B cell (primary cell): ENCODE results near the gene FXYD1. TPM values are rescaled to one million over a fixed set of nuclear protein-coding genes. Genes with fewer than 3 reads are reported as not detected.

Experiments used
- ATAC-seq: fragments of 200-7000 bp; cut with Tn5 transposase; one replicate; pipeline ENCODE4 v1.10.0; 2021; ENCODE audit warnings: low read depth, mild to moderate bottlenecking, moderate number of reproducible peaks, moderate library complexity
- CTCF ChIA-PET: fragments of 350-600 bp; sonication (Branson Sonifier 250); formaldehyde crosslinking; loops from one replicate; lab custom pipeline; 2021; ENCODE audit warnings: antibody characterized with exemption, inconsistent platforms; lab: Charles Lee
- POLR2A ChIA-PET: fragments of 350-600 bp; sonication (Branson Sonifier 250); formaldehyde crosslinking; loops from one replicate; lab custom pipeline; 2021; ENCODE audit warnings: antibody characterized with exemption; lab: Charles Lee
- DNase-seq: peaks from one replicate; pipeline ENCODE4 v3.0.0; 2013
- H2AFZ ChIP-seq: 2 replicates; pipeline ENCODE4 v1.6.1; 2012; ENCODE audit warnings: mild to moderate bottlenecking, low read depth, low read length; ENCODE audit not compliant: insufficient read depth, poor library complexity, severe bottlenecking
- H3K27ac ChIP-seq, 2 donors: 1 replicate in 1 of 2; 2 replicates in 1 of 2; pipeline ENCODE4 v1.5.1; 2012 to 2013; ENCODE audit warnings: low read length in 2 of 2, mild to moderate bottlenecking in 2 of 2, moderate library complexity in 1 of 2
- H3K27me3 ChIP-seq, 4 experiments: fragments of 200-600 bp in 1 of 4; sonication (generic) in 1 of 4; replicated peaks in 1 of 4; 1 replicate in 2 of 4; 2 replicates in 2 of 4; pipeline versions ENCODE4 v1.6.1 to v1.7.0; 2013 to 2016; ENCODE audit warnings: low read length in 3 of 4, mild to moderate bottlenecking in 2 of 4, mixed read lengths in 1 of 4, moderate library complexity in 1 of 4; ENCODE audit not compliant: insufficient read depth in 4 of 4, control insufficient read depth in 3 of 4; ENCODE audit errors: control extremely low read depth in 1 of 4
- H3K36me3 ChIP-seq, 2 experiments: replicated peaks in 1 of 2; 1 replicate in 1 of 2; 2 replicates in 1 of 2; pipeline versions ENCODE4 v1.6.1 to v1.7.1; 2013; ENCODE audit warnings: low read length in 1 of 2; ENCODE audit not compliant: insufficient read depth in 2 of 2, control insufficient read depth in 1 of 2; ENCODE audit errors: control extremely low read depth in 1 of 2, extremely low read depth in 1 of 2
- H3K4me1 ChIP-seq, 2 donors: fragments of 200-600 bp in 1 of 2; sonication (generic) in 1 of 2; 1 replicate in 1 of 2; 2 replicates in 1 of 2; pipeline versions ENCODE4 v1.5.1 to v1.6.1; 2013 to 2017; ENCODE audit warnings: low read length in 2 of 2; ENCODE audit not compliant: control insufficient read depth in 2 of 2, insufficient read depth in 2 of 2
- H3K4me2 ChIP-seq: replicated peaks from 2 replicates; pipeline ENCODE3; 2012; ENCODE audit warnings: mild to moderate bottlenecking, low read depth, low read length; ENCODE audit not compliant: poor library complexity, severe bottlenecking
- H3K4me3 ChIP-seq, 5 experiments: fragments of 200-600 bp in 1 of 5; sonication (generic) in 1 of 5; 1 replicate in 3 of 5; 2 replicates in 2 of 5; pipeline versions ENCODE4 v1.5.1 to v1.7.0; 2011 to 2016; ENCODE audit warnings: low read length in 4 of 5, mild to moderate bottlenecking in 4 of 5, low read depth in 2 of 5, control low read depth in 1 of 5, moderate library complexity in 1 of 5; ENCODE audit not compliant: insufficient read depth in 1 of 5; ENCODE audit errors: control extremely low read depth in 1 of 5, extremely low read depth in 1 of 5
- H3K79me2 ChIP-seq: fragments of 200-600 bp; sonication (generic); one replicate; pipeline ENCODE4 v1.6.0; 2016; ENCODE audit warnings: low read length; ENCODE audit not compliant: control insufficient read depth, insufficient read depth
- H3K9ac ChIP-seq: fragments of 200-600 bp; sonication (generic); 2 replicates; pipeline ENCODE4 v1.6.1; 2017; ENCODE audit warnings: mild to moderate bottlenecking, low read length, moderate library complexity
- H3K9me3 ChIP-seq, 3 donors: one replicate each; pipeline versions ENCODE4 v1.6.1 to v1.7.1; 2013; ENCODE audit warnings: low read length in 2 of 3; ENCODE audit not compliant: control insufficient read depth in 2 of 3, insufficient read depth in 1 of 3; ENCODE audit errors: control extremely low read depth in 1 of 3
- H4K20me1 ChIP-seq: 2 replicates; pipeline ENCODE4 v1.6.0; 2012; ENCODE audit warnings: mild to moderate bottlenecking, low read length; ENCODE audit not compliant: insufficient read depth, control insufficient read depth, poor library complexity, severe bottlenecking
- H3K27ac Mint-ChIP-seq: one replicate; pipeline ENCODE4 v1.8.0; 2021; ENCODE audit warnings: mixed read lengths
- H3K27me3 Mint-ChIP-seq: one replicate; pipeline ENCODE4 v1.8.0; 2021; ENCODE audit warnings: mixed read lengths
- H3K4me1 Mint-ChIP-seq: one replicate; pipeline ENCODE4 v1.8.0; 2021; ENCODE audit warnings: mixed read lengths
- H3K4me3 Mint-ChIP-seq: one replicate; pipeline ENCODE4 v1.8.0; 2021; ENCODE audit warnings: mixed read lengths
- H3K9me3 Mint-ChIP-seq: one replicate; pipeline ENCODE4 v1.8.0; 2022; ENCODE audit warnings: mixed read lengths; ENCODE audit not compliant: insufficient read depth
- EZH2 ChIP-seq: IDR thresholded peaks from 2 replicates; pipeline ENCODE4 v1.6.1; 2012; ENCODE audit warnings: borderline replicate concordance, low read depth, mild to moderate bottlenecking, moderate library complexity, low read length; ENCODE audit not compliant: insufficient read depth, poor library complexity, severe bottlenecking
- WGBS: methylation state at CpG from one replicate; pipeline ENCODE4 v1.1.5; 2013; ENCODE audit warnings: missing lambda C conversion rate; ENCODE audit not compliant: insufficient coverage; 5-methylcytosine and 5-hydroxymethylcytosine counted together
- intact Hi-C: fragments of 100-400 bp; cut with micrococcal nuclease; formaldehyde crosslinking; loops from one replicate; pipeline ENCODE4 v1.10.0; 2022
- polyA plus RNA-seq: library from polyadenylated mRNA; depleted of rRNA; stranded (reverse); fragments of >200 nt; gene quantifications from 2 replicates; pipeline ENCODE4 v1.2.3, GENCODE V29; 2012
- total RNA-seq, 2 donors: library from RNA; stranded (reverse); fragments of 120-200 nt in 1 of 2; gene quantifications; 1 replicate in 1 of 2; 2 replicates in 1 of 2; pipeline versions ENCODE4 v1.2.3 to v1.2.4, GENCODE V29; 2013 to 2022
- TF ChIP-seq, protein P1 (sequence below): fragments of 200-600 bp; IDR thresholded peaks from one replicate; pipeline ENCODE4 v1.8.0; 2022; ENCODE audit warnings: antibody characterized with exemption, mild to moderate bottlenecking

Gene FXYD1
- total and polyA plus RNA-seq, 2 donors (not counting 1 experiment from before 2014, with no cell fraction given), result 3.1 to 4.7 TPM

DNA sequence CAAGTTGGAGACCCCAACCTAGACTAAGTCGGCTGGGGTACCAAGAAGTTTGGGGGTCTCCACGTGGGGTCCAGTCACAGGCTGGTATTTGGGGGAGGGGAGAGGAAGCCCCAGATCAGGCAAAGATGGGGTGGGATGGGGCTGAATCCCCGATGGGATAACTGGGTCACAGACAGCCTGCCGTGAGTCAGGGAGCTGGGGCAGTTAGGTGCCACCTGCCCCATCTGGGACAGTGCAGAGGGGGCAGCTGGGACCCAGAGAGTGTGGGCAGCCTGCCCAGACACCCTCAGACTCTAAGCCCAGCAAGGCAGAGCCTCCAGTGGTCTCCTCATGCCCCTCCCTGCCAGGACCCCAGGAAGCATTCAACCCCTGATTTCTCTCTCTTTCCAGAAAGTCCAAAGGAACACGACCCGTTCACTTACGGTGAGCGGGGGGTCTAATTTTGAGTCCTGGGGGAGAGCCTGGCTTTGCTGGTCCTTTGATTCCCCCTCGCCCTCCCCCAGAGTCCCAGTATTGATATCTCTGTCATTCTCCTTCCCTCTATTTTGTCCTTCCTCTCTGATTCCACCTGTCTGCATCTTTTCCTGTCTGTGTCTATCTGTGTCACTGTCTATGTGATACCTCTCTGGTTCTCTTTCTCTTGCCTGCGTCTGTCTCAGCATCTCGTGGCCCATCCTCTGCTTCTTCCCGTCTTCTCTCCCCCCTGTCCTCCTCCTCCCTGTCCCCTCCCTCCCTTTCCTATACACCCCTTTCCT, 1.8 kb downstream of the FXYD1 start:
- Histone ChIP-seq H3K9ac (no peak overlapping the region), H3K9me3 (no peaks in the 10 kb centered on the region), H3K4me2 (peak overlapping the region; percentile 96), H3K4me1 (peaks cover 25 to 59% of the 10 kb centered on the region in 2 donors), H2AFZ (peak overlapping the region; percentile 35), H3K4me3 (no peak overlapping the region), H3K36me3 (no peaks in the 10 kb centered on the region), H3K79me2 (no peaks in the 10 kb centered on the region), H3K27me3 (peaks cover 0 to 13% (median 3%) of the 10 kb centered on the region in 4 experiments), H4K20me1 (no peaks in the 10 kb centered on the region), H3K27ac (no peak overlapping the region)
- no peak for TF ChIP-seq EZH2
- TF ChIP-seq, protein P1, sequence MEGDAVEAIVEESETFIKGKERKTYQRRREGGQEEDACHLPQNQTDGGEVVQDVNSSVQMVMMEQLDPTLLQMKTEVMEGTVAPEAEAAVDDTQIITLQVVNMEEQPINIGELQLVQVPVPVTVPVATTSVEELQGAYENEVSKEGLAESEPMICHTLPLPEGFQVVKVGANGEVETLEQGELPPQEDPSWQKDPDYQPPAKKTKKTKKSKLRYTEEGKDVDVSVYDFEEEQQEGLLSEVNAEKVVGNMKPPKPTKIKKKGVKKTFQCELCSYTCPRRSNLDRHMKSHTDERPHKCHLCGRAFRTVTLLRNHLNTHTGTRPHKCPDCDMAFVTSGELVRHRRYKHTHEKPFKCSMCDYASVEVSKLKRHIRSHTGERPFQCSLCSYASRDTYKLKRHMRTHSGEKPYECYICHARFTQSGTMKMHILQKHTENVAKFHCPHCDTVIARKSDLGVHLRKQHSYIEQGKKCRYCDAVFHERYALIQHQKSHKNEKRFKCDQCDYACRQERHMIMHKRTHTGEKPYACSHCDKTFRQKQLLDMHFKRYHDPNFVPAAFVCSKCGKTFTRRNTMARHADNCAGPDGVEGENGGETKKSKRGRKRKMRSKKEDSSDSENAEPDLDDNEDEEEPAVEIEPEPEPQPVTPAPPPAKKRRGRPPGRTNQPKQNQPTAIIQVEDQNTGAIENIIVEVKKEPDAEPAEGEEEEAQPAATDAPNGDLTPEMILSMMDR, result no peak
- no peak overlapping the region for H3K27ac Mint-ChIP-seq
- WGBS, result 60% methylated on average over 12 of the region's 12 CpGs
- peaks cover 14% of the 10 kb centered on the region for H3K27me3 Mint-ChIP-seq
- DNase-seq (peak; percentile 23), ATAC-seq (no peak)
- H3K4me1 Mint-ChIP-seq, result peaks cover 52% of the 10 kb centered on the region
- intact Hi-C loops, result loop anchor here (2.0 to 10.0 kb wide), 4 partner anchors 16 to 354 kb away; partner anchors contain the start of genes CD22, FXYD3 and KRTDAP
- POLR2A ChIA-PET, result interaction anchor here (0.8 to 1.7 kb wide), 7 partner anchors 9 to 208 kb away, joined by 3 to 11 read pairs (median 4); partner anchors contain the start of genes FFAR1, FXYD5 and USF2
- peak overlapping the region; percentile 72 for H3K4me3 Mint-ChIP-seq
- CTCF ChIA-PET, result interaction anchor here (0.9 to 7.0 kb wide), 11 partner anchors 12 to 77 kb away, joined by 4 to 77 read pairs (median 7); partner anchors contain the start of gene FXYD5
- H3K9me3 Mint-ChIP-seq, result no peaks in the 10 kb centered on the region
